Measurements from ENCODE around the gene FBRS. TPM values are rescaled to one million over a fixed set of nuclear protein-coding genes. Genes with fewer than 3 reads are reported as not detected.

FBRS gene
- total and polyA plus RNA-seq, 2 donors (not counting 3 experiments of a cell fraction or from before 2014, with no cell fraction given) = 15.5 to 68.6 TPM

GRCh38 chr16:30663820-30664219 lies 5.6 kb downstream of the FBRS start:
- FAIRE-seq (no peak), DNase-seq (ENCODE audit: low read depth, low spot score) (no peak)
- Histone ChIP-seq H3K79me2 (ENCODE audit: control insufficient read depth, insufficient read depth, low read length) (peaks cover 43% of the 10 kb centered on the region), H3K27me3 (ENCODE audit: control insufficient read depth in 2 of 2, insufficient read depth in 2 of 2, low read length in 2 of 2) (no peaks in the 10 kb centered on the region), H3K9me1 (replicated peaks; ENCODE audit: control insufficient read depth, extremely low read depth, insufficient read depth, low read length) (no peaks in the 10 kb centered on the region), H4K20me1 (replicated peaks; ENCODE audit: control insufficient read depth, extremely low read depth, insufficient read depth, low read length) (no peaks in the 10 kb centered on the region), H3K4me3 (replicated peaks in 1 of 3; ENCODE audit: insufficient read depth in 1 of 3, low read depth in 1 of 3, low read length in 3 of 3) (no peak overlapping the region), H3K27ac (ENCODE audit: insufficient read depth, low read depth, low read length) (no peak overlapping the region), H3K36me3 (ENCODE audit: control insufficient read depth in 2 of 2, extremely low read depth in 1 of 2, insufficient read depth in 2 of 2, low read length in 2 of 2) (peaks cover 23 to 64% of the 10 kb centered on the region in 2 experiments), H3K9ac (replicated peaks; ENCODE audit: extremely low read depth, insufficient read depth, low read length) (no peak overlapping the region), H2AFZ (ENCODE audit: low read depth, low read length) (no peak overlapping the region), H3K4me1 (ENCODE audit: control insufficient read depth, extremely low read depth, insufficient read depth, low read length) (peaks cover 12% of the 10 kb centered on the region), H3K9me3 (replicated peaks; ENCODE audit: control insufficient read depth, insufficient read depth, low read length) (no peaks in the 10 kb centered on the region), H3K4me2 (ENCODE audit: insufficient read depth, low read length) (no peak overlapping the region)
- TF ChIP-seq CTCF (IDR thresholded peaks at IDR 0.05; ENCODE audit: extremely low read depth in 1 of 2, insufficient read depth in 1 of 2, low read depth in 1 of 2, low read length in 2 of 2) = no peak
- TF ChIP-seq, protein P1, sequence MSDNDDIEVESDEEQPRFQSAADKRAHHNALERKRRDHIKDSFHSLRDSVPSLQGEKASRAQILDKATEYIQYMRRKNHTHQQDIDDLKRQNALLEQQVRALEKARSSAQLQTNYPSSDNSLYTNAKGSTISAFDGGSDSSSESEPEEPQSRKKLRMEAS (IDR thresholded peaks at IDR 0.05; ENCODE audit: insufficient read depth, insufficient read length) = no peak
- no peak for TF ChIP-seq EZH2 (IDR thresholded peaks at IDR 0.05; ENCODE audit: borderline replicate concordance, low read depth, low read length, severe bottlenecking)
- no peak for TF ChIP-seq POLR2AphosphoS5 (IDR thresholded peaks at IDR 0.05; ENCODE audit: insufficient read depth, low read depth, low read length)
- no peak for TF ChIP-seq FOS (IDR thresholded peaks at IDR 0.05; ENCODE audit: borderline replicate concordance, insufficient read depth, low read length)
- TF ChIP-seq POLR2A (IDR thresholded peaks at IDR 0.05; ENCODE audit: low read depth, low read length) = no peak
- no peak for TF ChIP-seq MYC (IDR thresholded peaks at IDR 0.05; ENCODE audit: low read depth, low read length)
- TF ChIP-seq JUN (IDR thresholded peaks at IDR 0.05; ENCODE audit: borderline replicate concordance, insufficient read depth, insufficient read length, low read depth) = no peak
- TF ChIP-seq GATA2 (IDR thresholded peaks at IDR 0.05; ENCODE audit: insufficient read depth, insufficient read length, low read depth, low read length) = no peak
- POLR2A ChIA-PET = no interaction called here
- no TSS peak for BruUV-seq (replicated peaks)
- dilution Hi-C loops (cut with MboI; ENCODE audit: extremely low pct_ligation_motif_present, low sequenced_read_pairs) = no loop called here
- intact Hi-C loops (cut with micrococcal nuclease) = no loop called here
- CTCF ChIA-PET = interaction anchor here (1.0 kb wide), 1 partner anchor 10 kb away, joined by 4 read pairs; no protein-coding TSS in a partner anchor

All from endothelial cell of umbilical vein (primary cell).